CD14-positive monocyte (primary cell): ENCODE results near the gene EOMES. TPM values are rescaled to one million over a fixed set of nuclear protein-coding genes. Genes with fewer than 3 reads are reported as not detected.

Source experiments
- DNase-seq, 3 donors: peaks; one replicate each; pipeline ENCODE4 v3.0.0-alpha.2; 2011 to 2022
- H2AFZ ChIP-seq: 2 replicates; pipeline ENCODE4 v1.6.0; 2012; ENCODE audit warnings: mild to moderate bottlenecking, low read depth, low read length, inconsistent platforms; ENCODE audit not compliant: insufficient read depth, poor library complexity, severe bottlenecking
- H3K27ac ChIP-seq, 2 donors: 1 replicate in 1 of 2; 2 replicates in 1 of 2; pipeline ENCODE4 v1.5.1; 2012 to 2013; ENCODE audit warnings: low read length in 2 of 2, control low read depth in 1 of 2, inconsistent platforms in 1 of 2, low read depth in 1 of 2, mild to moderate bottlenecking in 1 of 2
- H3K27me3 ChIP-seq, 2 donors: one replicate each; pipeline versions ENCODE4 v1.6.0 to v1.6.1; 2011 to 2013; ENCODE audit warnings: low read length in 2 of 2; ENCODE audit not compliant: control insufficient read depth in 2 of 2, insufficient read depth in 2 of 2
- H3K36me3 ChIP-seq, 2 donors: replicated peaks in 1 of 2; 1 replicate in 1 of 2; 2 replicates in 1 of 2; pipeline versions ENCODE4 v1.5.1 to v1.6.1; 2012 to 2013; ENCODE audit warnings: low read length in 2 of 2, control low read depth in 1 of 2, inconsistent platforms in 1 of 2, mild to moderate bottlenecking in 1 of 2; ENCODE audit not compliant: insufficient read depth in 2 of 2, control insufficient read depth in 1 of 2
- H3K4me1 ChIP-seq, 2 donors: 1 replicate in 1 of 2; 2 replicates in 1 of 2; pipeline versions ENCODE4 v1.5.1 to v1.6.1; 2012 to 2013; ENCODE audit warnings: low read length in 2 of 2, control low read depth in 1 of 2, inconsistent platforms in 1 of 2, mild to moderate bottlenecking in 1 of 2, moderate library complexity in 1 of 2; ENCODE audit not compliant: insufficient read depth in 2 of 2, control insufficient read depth in 1 of 2
- H3K4me2 ChIP-seq: replicated peaks from 2 replicates; pipeline ENCODE3; 2012; ENCODE audit warnings: low read length, moderate library complexity, mild to moderate bottlenecking; ENCODE audit not compliant: poor library complexity, severe bottlenecking; ENCODE audit errors: extremely low read depth
- H3K4me3 ChIP-seq, 3 experiments: fragments of 200-600 bp in 1 of 3; sonication (generic) in 1 of 3; replicated peaks in 1 of 3; 1 replicate in 2 of 3; 2 replicates in 1 of 3; pipeline ENCODE4 v1.5.1; 2011 to 2013; ENCODE audit warnings: low read length in 3 of 3, mild to moderate bottlenecking in 3 of 3, control low read depth in 2 of 3, low read depth in 2 of 3, inconsistent platforms in 1 of 3, moderate library complexity in 1 of 3
- H3K79me2 ChIP-seq: 2 replicates; pipeline ENCODE4 v1.6.0; 2012; ENCODE audit warnings: mild to moderate bottlenecking, control low read depth, inconsistent platforms, low read length, moderate library complexity; ENCODE audit not compliant: insufficient read depth
- H3K9ac ChIP-seq: 2 replicates; pipeline ENCODE4 v1.6.0; 2017; ENCODE audit warnings: low read length, mild to moderate bottlenecking; ENCODE audit not compliant: insufficient read depth, poor library complexity, severe bottlenecking
- H3K9me3 ChIP-seq, 2 donors: replicated peaks in 1 of 2; 1 replicate in 1 of 2; 2 replicates in 1 of 2; pipeline versions ENCODE4 v1.5.1 to v1.6.1; 2012 to 2013; ENCODE audit warnings: low read length in 2 of 2, control low read depth in 1 of 2; ENCODE audit not compliant: control insufficient read depth in 1 of 2, insufficient read depth in 1 of 2
- H4K20me1 ChIP-seq: 2 replicates; pipeline ENCODE4 v1.6.0; 2012; ENCODE audit warnings: mild to moderate bottlenecking, low read length, control low read depth, moderate library complexity; ENCODE audit not compliant: insufficient read depth
- H3K27ac Mint-ChIP-seq, 7 donors: one replicate each; pipeline ENCODE4 v1.8.0; 2020; ENCODE audit warnings: mild to moderate bottlenecking in 7 of 7, mixed read lengths in 7 of 7, moderate library complexity in 6 of 7, inconsistent platforms in 2 of 7
- H3K27me3 Mint-ChIP-seq, 3 donors: one replicate each; pipeline ENCODE4 v1.8.0; 2021 to 2022; ENCODE audit warnings: low read depth in 3 of 3, mild to moderate bottlenecking in 3 of 3, mixed read lengths in 3 of 3, moderate library complexity in 3 of 3, inconsistent platforms in 1 of 3
- H3K36me3 Mint-ChIP-seq, 2 donors: one replicate each; pipeline ENCODE4 v1.8.0; 2020; ENCODE audit warnings: mixed read lengths in 2 of 2, inconsistent platforms in 1 of 2, mild to moderate bottlenecking in 1 of 2
- H3K4me1 Mint-ChIP-seq: one replicate; pipeline ENCODE4 v1.8.0; 2020; ENCODE audit warnings: mild to moderate bottlenecking, mixed read lengths
- H3K4me3 Mint-ChIP-seq, 2 donors: one replicate each; pipeline ENCODE4 v1.8.0; 2020; ENCODE audit warnings: mild to moderate bottlenecking in 2 of 2, mixed read lengths in 2 of 2, moderate library complexity in 1 of 2
- H3K9me3 Mint-ChIP-seq, 7 donors: one replicate each; pipeline ENCODE4 v1.8.0; 2020 to 2022; ENCODE audit warnings: mixed read lengths in 7 of 7, mild to moderate bottlenecking in 6 of 7, moderate library complexity in 6 of 7, inconsistent platforms in 2 of 7
- CTCF ChIP-seq: fragments of 200-600 bp; IDR thresholded peaks from one replicate; pipeline ENCODE4 v1.8.0; 2022; ENCODE audit warnings: antibody characterized with exemption, mild to moderate bottlenecking
- WGBS: methylation state at CpG from one replicate; pipeline ENCODE4 v1.1.5; 2013; ENCODE audit warnings: missing lambda C conversion rate; ENCODE audit not compliant: insufficient coverage; 5-methylcytosine and 5-hydroxymethylcytosine counted together
- intact Hi-C, 2 donors: fragments of 100-400 bp; cut with micrococcal nuclease; formaldehyde crosslinking; loops; one replicate each; pipeline versions ENCODE4 v1.15.0 to v1.15.1; 2023
- polyA plus RNA-seq, 3 donors: library from polyadenylated mRNA; depleted of rRNA in 1 of 3; unstranded in 2 of 3; stranded (reverse) in 1 of 3; fragments of 300-500 nt in 2 of 3; fragments of >200 nt in 1 of 3; fragmentation: Illumina TruSeq in 2 of 3; gene quantifications; 1 replicate in 2 of 3; 2 replicates in 1 of 3; pipeline ENCODE4 v1.2.3, GENCODE V29; 2012 to 2021

EOMES gene
- polyA plus RNA-seq, 3 donors = 0.09 to 0.21 TPM; not detected in 1

- Mint-ChIP-seq H3K9me3 (peaks cover 0 to 7% (median 0%) of the 10 kb centered on the region in 7 donors), H3K36me3 (no peaks in the 10 kb centered on the region), H3K27me3 (peaks cover 0 to 9% (median 2%) of the 10 kb centered on the region in 3 donors), H3K4me3 (no peak overlapping the region), H3K4me1 (peaks cover 3% of the 10 kb centered on the region), H3K27ac (no peak overlapping the region)
- Histone ChIP-seq H4K20me1 (no peaks in the 10 kb centered on the region), H3K36me3 (no peaks in the 10 kb centered on the region), H3K4me3 (no peak overlapping the region), H3K27ac (no peak overlapping the region), H2AFZ (no peak overlapping the region), H3K9ac (no peak overlapping the region), H3K27me3 (no peaks in the 10 kb centered on the region), H3K4me2 (no peak overlapping the region), H3K4me1 (no peaks in the 10 kb centered on the region), H3K79me2 (no peaks in the 10 kb centered on the region), H3K9me3 (no peaks in the 10 kb centered on the region)
- intact Hi-C loops = no loop called here
- DNase-seq = no peak
- TF ChIP-seq CTCF = no peak
- 25% methylated on average over 1 of the region's 3 CpGs for WGBS
Observed at GRCh38 chr3:27699067-27699466, 23.1 kb downstream of the EOMES start.

- Histone ChIP-seq H3K9ac (no peak overlapping the region), H3K27me3 (no peaks in the 10 kb centered on the region), H3K36me3 (no peaks in the 10 kb centered on the region), H2AFZ (no peak overlapping the region), H3K4me1 (no peaks in the 10 kb centered on the region), H3K79me2 (no peaks in the 10 kb centered on the region), H4K20me1 (no peaks in the 10 kb centered on the region), H3K9me3 (no peaks in the 10 kb centered on the region), H3K4me3 (no peak overlapping the region), H3K27ac (no peak overlapping the region), H3K4me2 (no peak overlapping the region)
- Mint-ChIP-seq H3K27ac (no peak overlapping the region), H3K9me3 (peaks cover 0 to 10% (median 3%) of the 10 kb centered on the region in 7 donors), H3K4me3 (no peak overlapping the region), H3K36me3 (no peaks in the 10 kb centered on the region), H3K4me1 (peaks cover 3% of the 10 kb centered on the region), H3K27me3 (peaks cover 0 to 4% (median 3%) of the 10 kb centered on the region in 3 donors)
- intact Hi-C loops = no loop called here
- DNase-seq = no peak
- TF ChIP-seq CTCF = no peak
- no CpG with 5 or more reads among the region's 1 CpG for WGBS
Observed at GRCh38 chr3:27696906-27697305, 25.2 kb downstream of the EOMES start.
